Measurements from ENCODE around the gene ARIH1. TPM values are rescaled to one million over a fixed set of nuclear protein-coding genes. Genes with fewer than 3 reads are reported as not detected.

Gene ARIH1
- total and polyA plus RNA-seq, 2 of the 8 experiments (the other 6 are each of a cell fraction or from before 2014, with no cell fraction given), result 32.7 to 179 TPM

GRCh38 chr15:72604794-72605193 lies 130.7 kb downstream of the ARIH1 start:
- 66% methylated on average over 4 of the region's 4 CpGs; no CpG with 5 or more reads in 1 of the 2 experiments for WGBS, 2 experiments (ENCODE audit: extremely low coverage in 1 of 2, insufficient coverage in 1 of 2, insufficient read length in 1 of 2, insufficient replicate concordance in 2 of 2, low coverage in 1 of 2, low lambda C conversion rate in 2 of 2, missing lambda C conversion rate in 1 of 2)
- H3K4ac ChIP-seq (replicated peaks; ENCODE audit: insufficient read length, low read depth, low read length), result no peak overlapping the region
- no peaks in the 10 kb centered on the region for H3K9me3 ChIP-seq (ENCODE audit: insufficient read depth in 2 of 2, low read depth in 1 of 2, low read length in 1 of 2)
- H2BK5ac ChIP-seq (ENCODE audit: low read depth, low read length), result no peak overlapping the region
- H3K4me2 ChIP-seq (ENCODE audit: insufficient read depth in 1 of 2, low read depth in 2 of 2, low read length in 2 of 2), result peak overlapping the region in 1 of 2 experiments; percentile 29; a peak in 2 of 4 replicates
- H3K18ac ChIP-seq (ENCODE audit: extremely low read depth, low read length), result peak overlapping the region; percentile 19; the same call in 1 of the 2 replicates
- no peak overlapping the region for H3K56ac ChIP-seq (replicated peaks; ENCODE audit: insufficient read length, low read depth, low read length)
- H2BK20ac ChIP-seq (ENCODE audit: low read length), result no peak overlapping the region
- no peak overlapping the region for H3K14ac ChIP-seq (ENCODE audit: insufficient read length)
- H2AFZ ChIP-seq (ENCODE audit: low read length), result 0 out of 2 replicates have a peak overlapping the region, but pooled peaks have one; percentile 62
- no peak overlapping the region for H4K5ac ChIP-seq (ENCODE audit: insufficient read length, low read depth, low read length)
- H2AK5ac ChIP-seq (ENCODE audit: low read depth, low read length), result no peak overlapping the region
- no peak overlapping the region for H2BK12ac ChIP-seq (ENCODE audit: low read depth, low read length)
- CTCF ChIA-PET (ENCODE audit: partially characterized antibody), result interaction anchor here (0.7 to 1.6 kb wide), 4 partner anchors 12 to 118 kb away, joined by 3 to 9 read pairs (median 3); no protein-coding TSS in a partner anchor
- H4K20me1 ChIP-seq (replicated peaks in 1 of 2; ENCODE audit: control insufficient read depth in 1 of 2, insufficient read depth in 2 of 2, low read length in 2 of 2), result no peaks in the 10 kb centered on the region
- no peaks in the 10 kb centered on the region for H3K23me2 ChIP-seq (ENCODE audit: low read depth, low read length)
- no peaks in the 10 kb centered on the region for H3K27me3 ChIP-seq (replicated peaks in 1 of 4; ENCODE audit: control insufficient read depth in 3 of 4, extremely low read depth in 1 of 4, insufficient read depth in 3 of 4, low read length in 3 of 4)
- H3K36me3 ChIP-seq (ENCODE audit: control insufficient read depth in 2 of 4, insufficient read depth in 4 of 4, low read length in 3 of 4), result no peaks in the 10 kb centered on the region
- no peak overlapping the region for H2BK120ac ChIP-seq (replicated peaks; ENCODE audit: low read depth, low read length)
- peak; percentile 84 for FAIRE-seq
- H3K4me3 ChIP-seq (ENCODE audit: extremely low read depth in 1 of 4, insufficient read depth in 2 of 4, low read depth in 3 of 4, low read length in 4 of 4), result no peak overlapping the region
- H4K8ac ChIP-seq (ENCODE audit: extremely low read depth, insufficient read depth, low read length), result no peak overlapping the region; the same call in 1 of the 2 replicates
- H4K91ac ChIP-seq (replicated peaks; ENCODE audit: insufficient read length, low read length), result no peak overlapping the region
- H3K23ac ChIP-seq (ENCODE audit: insufficient read length), result no peak overlapping the region
- 0 out of 4 replicates have a peak, but pooled peaks of 1 of the 2 experiments have one; percentile 3 for TF ChIP-seq RAD21 (IDR thresholded peaks at IDR 0.05 in 1 of 2, conservative IDR thresholded peaks at IDR 0.05 in 1 of 2; ENCODE audit: low read depth in 2 of 2, low read length in 2 of 2)
- peak; percentile 52; the same call in 1 of the 2 replicates for TF ChIP-seq TAF1 (IDR thresholded peaks at IDR 0.05; ENCODE audit: low read depth, low read length)
- no peak for TF ChIP-seq BCL11A (IDR thresholded peaks at IDR 0.05; ENCODE audit: low read depth in 2 of 2, low read length in 2 of 2)
- TF ChIP-seq TBP (IDR thresholded peaks at IDR 0.05; ENCODE audit: low read depth, low read length), result peak; percentile 25; the same call in 1 of the 2 replicates
- TF ChIP-seq POLR2A (IDR thresholded peaks at IDR 0.05; ENCODE audit: control extremely low read depth in 1 of 2, low read depth in 2 of 2, low read length in 2 of 2), result peak in 1 of 2 experiments; percentile 45; a peak in 1 of 3 replicates
- H3K79me2 ChIP-seq (ENCODE audit: control insufficient read depth in 1 of 2, insufficient read depth in 2 of 2, low read length in 2 of 2), result no peaks in the 10 kb centered on the region
- H3K27ac ChIP-seq (ENCODE audit: low read depth, low read length), result no peak overlapping the region
- no peak for DNase-seq (ENCODE audit: low read depth in 1 of 2, low spot score in 2 of 2)
- H3K4me1 ChIP-seq (replicated peaks in 1 of 4; ENCODE audit: control insufficient read depth in 3 of 4, insufficient read depth in 4 of 4, low read length in 3 of 4), result peaks cover 0 to 10% (median 2%) of the 10 kb centered on the region in 4 experiments; a peak in 4 of 7 replicates
- no peak overlapping the region for H3K9ac ChIP-seq (replicated peaks in 1 of 4; ENCODE audit: extremely low read depth in 1 of 4, low read depth in 3 of 4, low read length in 3 of 4)
- POLR2A ChIA-PET (ENCODE audit: partially characterized antibody), result interaction anchor here (0.8 to 1.4 kb wide), 4 partner anchors 11 to 229 kb away, joined by 3 to 4 read pairs (median 3); partner anchors contain the start of gene HEXA
- H2BK15ac ChIP-seq (ENCODE audit: low read length), result no peak overlapping the region
- H3K79me1 ChIP-seq (ENCODE audit: low read depth, low read length), result no peaks in the 10 kb centered on the region
